CD4-positive, CD25-positive, alpha-beta regulatory T cell (primary cell): ENCODE measurements around the gene ANGPTL8. TPM values are rescaled to one million over a fixed set of nuclear protein-coding genes. Genes with fewer than 3 reads are reported as not detected.

Experiments used
- ATAC-seq, 2 donors: fragments of 150-1000 bp; cut with Tn5 transposase; one replicate each; pipeline ENCODE4 v1.10.0; 2021; ENCODE audit warnings: low read depth in 2 of 2, moderate number of reproducible peaks in 2 of 2, moderate library complexity in 1 of 2
- DNase-seq, 3 donors: peaks; one replicate each; pipeline versions ENCODE4 v3.0.0 to v3.0.0-alpha.2; 2012 to 2022; ENCODE audit warnings: mixed read lengths in 1 of 3
- H3K27ac ChIP-seq: one replicate; pipeline ENCODE4 v1.7.0; 2013; ENCODE audit warnings: mild to moderate bottlenecking, low read length; ENCODE audit not compliant: insufficient read depth, poor library complexity, severe bottlenecking
- H3K27me3 ChIP-seq: one replicate; pipeline ENCODE4 v1.7.0; 2013; ENCODE audit warnings: low read length; ENCODE audit not compliant: control insufficient read depth, insufficient read depth
- H3K36me3 ChIP-seq: one replicate; pipeline ENCODE4 v1.7.0; 2013; ENCODE audit warnings: mild to moderate bottlenecking, low read length, moderate library complexity; ENCODE audit not compliant: control insufficient read depth, insufficient read depth
- H3K4me1 ChIP-seq: 2 replicates; pipeline ENCODE4 v1.7.0; 2013; ENCODE audit warnings: mild to moderate bottlenecking, low read length; ENCODE audit not compliant: insufficient read depth, control insufficient read depth, poor library complexity, severe bottlenecking
- H3K4me3 ChIP-seq: one replicate; pipeline ENCODE4 v1.7.0; 2013; ENCODE audit warnings: low read depth, mild to moderate bottlenecking, low read length, moderate library complexity
- H3K9me3 ChIP-seq, 2 experiments: 1 replicate in 1 of 2; 2 replicates in 1 of 2; pipeline ENCODE4 v1.7.0; 2013; ENCODE audit warnings: low read length in 2 of 2, mild to moderate bottlenecking in 1 of 2, moderate library complexity in 1 of 2; ENCODE audit not compliant: control insufficient read depth in 2 of 2
- H3K27ac Mint-ChIP-seq, 3 donors: one replicate each; pipeline ENCODE4 v1.8.0; 2020 to 2022; ENCODE audit warnings: mild to moderate bottlenecking in 3 of 3, mixed read lengths in 3 of 3, moderate library complexity in 2 of 3
- H3K27me3 Mint-ChIP-seq: one replicate; pipeline ENCODE4 v1.8.0; 2022; ENCODE audit warnings: mild to moderate bottlenecking, mixed read lengths
- H3K36me3 Mint-ChIP-seq: one replicate; pipeline ENCODE4 v1.8.0; 2020; ENCODE audit warnings: mixed read lengths
- H3K4me1 Mint-ChIP-seq, 4 donors: one replicate each; pipeline ENCODE4 v1.8.0; 2020 to 2022; ENCODE audit warnings: mixed read lengths in 4 of 4, mild to moderate bottlenecking in 1 of 4
- H3K4me3 Mint-ChIP-seq, 4 donors: one replicate each; pipeline ENCODE4 v1.8.0; 2020 to 2022; ENCODE audit warnings: mild to moderate bottlenecking in 4 of 4, mixed read lengths in 4 of 4, moderate library complexity in 3 of 4
- H3K9me3 Mint-ChIP-seq, 7 donors: one replicate each; pipeline ENCODE4 v1.8.0; 2020 to 2022; ENCODE audit warnings: mixed read lengths in 7 of 7, mild to moderate bottlenecking in 3 of 7, moderate library complexity in 2 of 7
- polyA plus RNA-seq, 4 donors: library from polyadenylated mRNA; unstranded; fragments of 300-500 nt; fragmentation: Illumina TruSeq; gene quantifications; one replicate each; pipeline ENCODE4 v1.2.3, GENCODE V29; 2021
- total RNA-seq: library from RNA; stranded (reverse); gene quantifications from one replicate; pipeline ENCODE4 v1.2.3, GENCODE V29; 2022

Gene ANGPTL8
- total and polyA plus RNA-seq, 5 donors from 2014 or later: not detected

DNA sequence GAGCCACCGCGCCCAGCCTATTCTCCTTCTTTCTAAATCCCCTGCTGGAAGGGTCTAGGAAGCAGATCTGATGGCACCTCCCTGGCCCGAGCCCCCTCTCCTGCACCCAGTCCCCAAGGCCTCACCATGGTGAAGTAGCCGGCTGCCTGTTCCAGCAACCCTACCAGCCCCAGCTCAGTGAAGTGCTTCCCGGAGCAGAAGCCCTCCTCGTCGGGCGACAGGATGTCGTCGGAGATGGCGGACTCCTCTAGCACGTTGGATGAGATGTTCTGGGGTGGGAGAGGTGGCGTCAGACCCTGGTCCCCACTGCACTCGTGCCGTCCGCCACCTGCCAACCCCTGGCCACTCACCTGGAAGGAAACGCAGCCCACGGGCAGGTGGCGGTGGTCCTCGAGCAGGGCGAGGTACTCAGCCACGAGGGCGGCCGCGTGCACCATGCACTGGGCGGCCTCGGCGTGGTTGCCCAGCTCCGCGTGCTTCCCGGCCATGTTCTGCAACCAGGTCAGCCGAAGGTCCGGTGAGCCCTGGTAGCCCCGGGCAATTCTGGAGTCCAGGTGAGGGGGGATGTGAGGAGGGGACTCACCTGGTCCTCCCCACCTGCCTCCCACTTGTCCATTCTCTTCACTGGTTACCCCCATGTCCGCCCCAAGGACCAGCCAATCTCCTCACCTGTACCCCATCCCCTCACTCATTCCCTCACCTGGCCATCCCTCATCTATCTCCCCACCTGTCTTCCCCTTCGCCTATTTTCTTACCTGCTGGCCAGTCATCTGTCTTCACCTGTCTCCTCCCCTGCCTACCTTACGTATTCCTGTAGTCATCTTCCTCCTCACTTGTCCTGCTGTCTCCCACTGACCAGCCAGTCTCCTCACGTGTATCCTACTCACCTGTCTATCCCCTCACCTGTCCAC is 30.6 kb upstream of the ANGPTL8 start:
- no peak for ATAC-seq
- no peak for DNase-seq
- peaks cover 0 to 4% (median 0%) of the 10 kb centered on the region in 7 donors for H3K9me3 Mint-ChIP-seq

DNA sequence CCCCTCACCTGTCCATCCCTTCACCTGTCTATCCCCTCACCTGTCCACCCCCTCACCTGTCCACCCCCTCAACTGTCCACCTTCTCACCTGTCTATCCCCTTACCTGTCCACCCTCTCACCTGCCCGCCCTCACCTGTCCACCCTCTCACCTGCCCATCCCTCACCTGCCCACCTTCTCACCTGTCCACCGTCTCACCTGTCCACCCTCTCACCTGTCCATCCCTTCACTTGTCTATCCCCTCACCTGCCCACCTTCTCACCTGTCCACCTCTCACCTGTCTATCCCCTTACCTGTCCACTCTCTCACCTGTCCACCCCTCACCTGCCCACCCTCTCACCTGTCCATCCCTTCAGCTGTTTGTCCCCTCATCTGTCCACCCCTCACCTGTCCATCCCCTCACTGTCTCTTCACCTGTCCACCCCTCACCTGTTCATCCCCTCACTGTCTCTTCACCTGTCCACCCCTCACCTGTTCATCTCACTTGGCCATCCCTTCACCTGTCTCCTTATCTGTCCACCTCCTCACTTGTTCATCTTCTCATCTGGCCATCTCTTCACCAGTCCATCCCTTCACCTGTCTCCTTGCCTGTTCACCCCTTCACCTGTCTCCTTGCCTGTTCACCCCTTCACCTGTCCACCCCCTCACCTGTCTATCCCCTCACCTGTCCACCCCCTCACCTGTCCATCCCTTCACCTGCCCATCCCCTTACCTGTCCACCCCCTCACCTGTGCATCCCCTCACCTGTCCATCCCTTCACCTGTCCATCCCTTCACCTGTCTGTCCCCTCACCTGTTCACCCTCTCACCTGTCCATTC is 29.4 kb upstream of the ANGPTL8 start:
- Histone ChIP-seq H3K36me3 (no peaks in the 10 kb centered on the region), H3K27ac (no peak overlapping the region), H3K9me3 (no peaks in the 10 kb centered on the region), H3K4me3 (no peak overlapping the region), H3K4me1 (no peaks in the 10 kb centered on the region), H3K27me3 (no peaks in the 10 kb centered on the region)
- ATAC-seq: no peak
- Mint-ChIP-seq H3K27me3 (no peaks in the 10 kb centered on the region), H3K9me3 (peaks cover 0 to 4% (median 0%) of the 10 kb centered on the region in 7 donors), H3K4me3 (no peak overlapping the region), H3K36me3 (no peaks in the 10 kb centered on the region), H3K27ac (no peak overlapping the region), H3K4me1 (no peaks in the 10 kb centered on the region)
- DNase-seq: no peak

More for the DNA sequence above, 30.6 kb upstream of the ANGPTL8 start:
- Histone ChIP-seq H3K4me1 (no peaks in the 10 kb centered on the region), H3K27ac (no peak overlapping the region), H3K27me3 (no peaks in the 10 kb centered on the region), H3K4me3 (no peak overlapping the region), H3K9me3 (no peaks in the 10 kb centered on the region), H3K36me3 (no peaks in the 10 kb centered on the region)
- Mint-ChIP-seq H3K4me1 (no peaks in the 10 kb centered on the region), H3K36me3 (no peaks in the 10 kb centered on the region), H3K27ac (peak overlapping the region in 1 of 3 donors; percentile 31), H3K27me3 (no peaks in the 10 kb centered on the region), H3K4me3 (peak overlapping the region in 1 of 4 donors; percentile 51)

DNA sequence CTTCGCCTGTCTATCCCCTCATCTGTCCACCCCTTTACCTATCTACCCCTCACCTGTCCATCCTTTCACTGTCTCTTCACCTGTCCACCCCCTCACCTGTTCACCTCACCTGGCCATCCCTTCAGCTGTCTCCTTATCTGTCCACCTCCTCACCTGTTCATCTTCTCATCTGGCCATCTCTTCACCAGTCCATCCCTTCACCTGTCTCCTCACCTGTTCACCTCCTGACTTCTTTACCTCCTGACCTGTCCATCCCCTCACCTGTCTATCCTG is 28.8 kb upstream of the ANGPTL8 start:
- peaks cover 0 to 5% (median 0%) of the 10 kb centered on the region in 7 donors for H3K9me3 Mint-ChIP-seq
- ATAC-seq: no peak
- H3K4me1 ChIP-seq: no peaks in the 10 kb centered on the region
- no peaks in the 10 kb centered on the region for H3K9me3 ChIP-seq
- DNase-seq: no peak
- H3K27ac ChIP-seq: no peak overlapping the region
- no peaks in the 10 kb centered on the region for H3K36me3 ChIP-seq
- H3K27me3 ChIP-seq: no peaks in the 10 kb centered on the region
- H3K4me3 ChIP-seq: no peak overlapping the region
- H3K4me3 Mint-ChIP-seq: no peak overlapping the region
- H3K4me1 Mint-ChIP-seq: no peaks in the 10 kb centered on the region
- H3K27ac Mint-ChIP-seq: no peak overlapping the region
- no peaks in the 10 kb centered on the region for H3K36me3 Mint-ChIP-seq
- no peaks in the 10 kb centered on the region for H3K27me3 Mint-ChIP-seq

DNA sequence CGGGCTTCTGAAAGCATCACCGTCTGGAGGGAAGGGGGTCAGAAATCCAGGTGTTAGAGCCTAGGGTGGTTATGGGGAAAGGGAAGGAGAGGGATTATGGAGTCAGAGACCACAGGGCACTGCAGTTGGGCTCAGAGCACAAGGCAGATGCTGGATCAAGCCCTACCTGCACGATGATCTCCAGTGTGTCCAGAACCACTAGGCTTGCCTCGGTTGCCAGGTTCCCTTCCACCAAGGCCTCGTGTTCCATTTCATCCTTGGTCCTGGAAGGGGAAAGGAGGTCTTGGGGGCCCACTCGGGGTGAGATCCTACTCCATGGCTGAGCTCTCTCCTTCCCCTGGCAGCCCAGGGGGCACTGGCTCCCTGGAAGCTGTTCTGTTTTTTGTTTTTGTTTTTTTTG is 25.0 kb upstream of the ANGPTL8 start:
- Mint-ChIP-seq H3K4me3 (no peak overlapping the region), H3K27ac (no peak overlapping the region), H3K36me3 (no peaks in the 10 kb centered on the region), H3K27me3 (no peaks in the 10 kb centered on the region), H3K9me3 (peaks cover 0 to 5% (median 0%) of the 10 kb centered on the region in 7 donors), H3K4me1 (no peaks in the 10 kb centered on the region)
- Histone ChIP-seq H3K4me1 (no peaks in the 10 kb centered on the region), H3K27ac (no peak overlapping the region), H3K4me3 (no peak overlapping the region), H3K36me3 (no peaks in the 10 kb centered on the region), H3K27me3 (no peaks in the 10 kb centered on the region), H3K9me3 (no peaks in the 10 kb centered on the region)
- DNase-seq (no peak), ATAC-seq (no peak)

DNA sequence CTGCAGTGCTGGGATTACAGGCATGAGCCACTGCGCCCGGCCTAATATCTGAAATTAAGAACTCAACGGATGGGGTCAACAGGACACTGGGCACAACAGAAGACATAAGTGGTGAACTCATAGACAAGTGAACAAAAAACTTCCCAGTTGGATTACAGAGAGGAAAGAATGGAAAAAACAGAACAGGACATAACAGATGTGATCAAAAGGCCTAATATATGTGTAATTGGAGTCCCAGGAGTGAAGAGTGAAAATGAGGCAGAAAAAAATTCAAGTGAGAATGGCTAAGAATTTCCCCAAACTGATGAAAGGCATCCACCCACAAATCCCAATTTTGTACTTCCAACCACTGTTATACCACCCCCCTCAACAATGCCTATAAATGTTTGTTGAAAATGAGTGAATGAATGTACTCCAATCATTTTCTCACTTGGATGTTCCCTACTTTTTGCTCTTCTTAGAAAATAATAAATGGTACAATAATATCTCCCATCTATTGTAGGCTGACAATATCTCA is 18.3 kb upstream of the ANGPTL8 start:
- H3K36me3 Mint-ChIP-seq: peaks cover 14% of the 10 kb centered on the region
- DNase-seq: no peak
- Histone ChIP-seq H3K27me3 (no peaks in the 10 kb centered on the region), H3K27ac (no peak overlapping the region), H3K9me3 (peaks cover 6 to 7% of the 10 kb centered on the region in 2 experiments), H3K4me3 (no peak overlapping the region), H3K4me1 (no peaks in the 10 kb centered on the region), H3K36me3 (no peaks in the 10 kb centered on the region)
- no peak overlapping the region for H3K4me3 Mint-ChIP-seq
- no peak for ATAC-seq
- no peaks in the 10 kb centered on the region for H3K27me3 Mint-ChIP-seq
- peaks cover 2 to 17% (median 7%) of the 10 kb centered on the region in 7 donors for H3K9me3 Mint-ChIP-seq
- H3K4me1 Mint-ChIP-seq: peaks cover 0 to 5% (median 0%) of the 10 kb centered on the region in 4 donors
- H3K27ac Mint-ChIP-seq: no peak overlapping the region

DNA sequence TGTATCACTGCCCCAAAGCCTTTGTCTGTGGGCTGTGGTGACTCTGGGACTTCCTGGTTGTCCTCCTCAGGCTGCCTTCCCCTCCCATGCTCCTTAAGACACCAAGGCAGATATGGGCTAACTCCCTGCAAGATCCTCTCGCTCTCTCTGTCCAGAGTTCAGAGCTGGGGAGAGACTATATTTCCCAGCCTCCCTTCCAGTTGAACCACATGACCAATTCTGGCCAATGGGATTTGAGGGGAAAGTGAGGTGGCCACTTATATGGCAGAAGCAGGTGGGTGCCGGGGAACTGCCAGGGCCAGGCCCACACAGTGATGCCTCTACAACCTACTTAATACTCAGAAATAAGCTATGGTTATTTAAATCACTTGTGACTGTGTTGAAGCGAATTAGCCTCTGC is 16.2 kb upstream of the ANGPTL8 start:
- Mint-ChIP-seq H3K4me1 (peaks cover 0 to 5% (median 0%) of the 10 kb centered on the region in 4 donors), H3K27ac (no peak overlapping the region), H3K9me3 (peaks cover 2 to 17% (median 7%) of the 10 kb centered on the region in 7 donors), H3K36me3 (peaks cover 14% of the 10 kb centered on the region), H3K27me3 (no peaks in the 10 kb centered on the region), H3K4me3 (no peak overlapping the region)
- DNase-seq: no peak
- Histone ChIP-seq H3K36me3 (no peaks in the 10 kb centered on the region), H3K4me1 (no peaks in the 10 kb centered on the region), H3K9me3 (peaks cover 6 to 7% of the 10 kb centered on the region in 2 experiments), H3K4me3 (no peak overlapping the region), H3K27me3 (no peaks in the 10 kb centered on the region), H3K27ac (no peak overlapping the region)
- ATAC-seq: no peak

DNA sequence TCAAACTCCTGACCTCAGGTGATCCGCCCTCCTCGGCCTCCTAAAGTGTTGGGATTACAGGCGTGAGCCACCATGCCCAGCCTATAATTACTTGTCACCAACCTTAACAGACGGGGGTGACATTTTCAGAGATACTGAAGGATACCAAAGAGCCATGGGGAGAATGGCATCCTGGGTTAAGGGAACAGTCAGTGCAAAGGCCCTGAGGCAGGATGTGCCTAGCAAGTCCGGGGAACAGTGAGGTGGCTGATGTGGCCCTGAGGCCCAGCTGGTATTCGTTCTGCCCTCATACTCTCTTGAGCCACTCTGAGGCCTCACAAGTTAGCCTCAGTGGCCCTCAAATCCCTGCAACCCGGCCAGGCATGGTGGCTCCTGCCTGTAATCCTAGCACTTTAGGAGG is 15.0 kb upstream of the ANGPTL8 start:
- peaks cover 2 to 17% (median 7%) of the 10 kb centered on the region in 7 donors for H3K9me3 Mint-ChIP-seq
- no peak overlapping the region for H3K27ac ChIP-seq
- no peak overlapping the region for H3K27ac Mint-ChIP-seq
- H3K4me3 ChIP-seq: no peak overlapping the region
- DNase-seq: no peak
- H3K4me3 Mint-ChIP-seq: no peak overlapping the region
- peaks cover 14% of the 10 kb centered on the region for H3K36me3 Mint-ChIP-seq
- H3K27me3 Mint-ChIP-seq: no peaks in the 10 kb centered on the region
- no peaks in the 10 kb centered on the region for H3K36me3 ChIP-seq
- H3K4me1 ChIP-seq: no peaks in the 10 kb centered on the region
- ATAC-seq: no peak
- peaks cover 6 to 7% of the 10 kb centered on the region in 2 experiments for H3K9me3 ChIP-seq
- H3K4me1 Mint-ChIP-seq: peaks cover 0 to 5% (median 0%) of the 10 kb centered on the region in 4 donors
- H3K27me3 ChIP-seq: no peaks in the 10 kb centered on the region
